ENCODE data around the gene RAX.
"Not testable (repeated sequence)": the region's sequence is repeated elsewhere in the genome, so short reads cannot be mapped to it uniquely, and the experiment has no call there.

RAX gene

DNA sequence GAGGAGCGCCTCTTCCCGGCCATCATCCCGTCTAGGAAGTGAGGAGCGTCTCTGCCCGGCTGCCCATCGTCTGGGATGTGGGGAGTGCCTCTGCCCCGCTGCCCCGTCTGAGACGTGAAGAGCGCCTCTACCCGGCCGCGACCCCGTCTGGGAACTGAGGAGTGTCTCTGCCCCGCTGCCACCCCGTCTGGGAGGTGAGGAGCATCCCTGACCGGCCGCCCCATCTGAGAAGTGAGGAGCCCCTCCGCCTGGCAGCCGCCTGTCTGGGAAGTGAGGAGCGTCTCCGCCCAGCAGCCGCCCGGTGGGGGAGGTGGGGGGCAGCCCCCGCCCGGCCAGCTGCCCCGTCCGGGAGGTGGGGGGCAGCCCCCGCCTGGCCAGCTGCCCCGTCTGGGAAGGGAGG is 17.8 kb downstream of the RAX start:
- H3K27ac ChIP-seq (ENCODE audit: insufficient read depth in 1 of 2, low read depth in 1 of 2, low read length in 2 of 2, poor library complexity in 1 of 2, severe bottlenecking in 2 of 2); H3K4me3 ChIP-seq (ENCODE audit: control insufficient read depth in 1 of 7, extremely low read depth in 1 of 7, insufficient read depth in 4 of 7, low read depth in 2 of 7, low read length in 6 of 7); H3K4me1 ChIP-seq (ENCODE audit: control extremely low read depth in 1 of 4, control insufficient read depth in 4 of 4, insufficient read depth in 4 of 4, low read length in 3 of 4); CTCF ChIA-PET; H3K9me3 ChIP-seq (ENCODE audit: control extremely low read depth in 1 of 5, control insufficient read depth in 4 of 5, insufficient read depth in 2 of 5, low read depth in 1 of 5, low read length in 4 of 5); POLR2A ChIA-PET; DNase-seq; H3K36me3 ChIP-seq (ENCODE audit: control insufficient read depth in 4 of 4, insufficient read depth in 4 of 4, low read length in 3 of 4): not testable (repeated sequence)
- peaks cover 0 to 10% (median 4%) of the 10 kb centered on the region in 5 experiments for H3K27me3 ChIP-seq (replicated peaks in 2 of 5; ENCODE audit: control insufficient read depth in 4 of 5, insufficient read depth in 5 of 5, low read length in 4 of 5)
- WGBS (ENCODE audit: insufficient coverage), result 95% methylated on average over 5 of the region's 30 CpGs

DNA sequence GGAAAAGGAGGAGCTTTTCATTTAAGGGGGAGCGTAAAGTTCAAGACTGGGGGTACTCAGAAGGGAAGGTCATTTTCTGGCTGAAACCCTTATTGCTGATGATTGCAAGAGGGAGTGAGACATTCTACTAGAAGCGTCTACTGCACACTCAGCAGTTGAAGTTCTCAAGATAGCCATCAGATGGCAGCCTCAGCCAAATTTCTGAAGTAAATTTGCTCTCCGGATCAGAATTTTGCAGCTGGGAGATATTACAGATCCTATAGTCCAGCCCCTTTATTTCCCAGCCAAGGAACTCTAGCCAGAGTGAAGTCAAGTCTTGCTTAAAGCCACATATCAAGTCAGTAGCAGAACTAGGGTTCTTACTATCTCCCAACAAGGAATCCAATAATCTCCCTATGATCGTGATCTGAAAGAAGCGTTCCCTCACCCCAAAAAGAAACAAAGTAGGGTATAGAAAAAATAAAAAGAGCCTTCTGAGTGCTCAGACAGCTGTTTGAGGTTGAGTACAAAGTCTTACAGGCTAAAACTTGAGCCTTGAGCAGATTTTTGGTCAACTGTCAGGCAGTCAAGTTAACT is 24.0 kb downstream of the RAX start:
- peak; percentile 66 to 80 (median 73) for DNase-seq

DNA sequence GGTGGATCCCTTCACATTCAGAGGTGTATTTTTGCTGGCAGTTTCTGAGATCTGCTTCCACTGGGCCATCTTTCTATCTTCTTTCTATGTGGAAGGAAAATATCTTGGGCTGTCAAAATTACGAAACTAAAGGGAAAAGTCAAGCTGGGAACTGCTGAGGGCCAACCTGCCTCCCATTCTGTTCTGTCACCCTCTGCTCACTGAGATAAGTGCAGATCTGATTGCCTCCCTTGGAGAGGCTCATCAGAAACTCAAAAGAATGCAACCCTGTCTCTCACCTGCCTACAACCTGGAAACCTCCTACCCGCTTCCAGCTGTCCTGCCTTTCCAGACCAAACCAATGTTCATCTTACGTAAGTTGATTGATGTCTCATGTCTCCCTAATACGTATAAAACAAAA is 26.5 kb downstream of the RAX start:
- H3K27me3 ChIP-seq (replicated peaks in 2 of 5; ENCODE audit: control insufficient read depth in 4 of 5, insufficient read depth in 5 of 5, low read length in 4 of 5), result peaks cover 7 to 30% (median 17%) of the 10 kb centered on the region in 5 experiments
- no peaks in the 10 kb centered on the region for H3K36me3 ChIP-seq (ENCODE audit: control insufficient read depth in 4 of 4, insufficient read depth in 4 of 4, low read length in 3 of 4)
- peaks cover 0 to 1% (median 0%) of the 10 kb centered on the region in 5 experiments for H3K9me3 ChIP-seq (ENCODE audit: control extremely low read depth in 1 of 5, control insufficient read depth in 4 of 5, insufficient read depth in 2 of 5, low read depth in 1 of 5, low read length in 4 of 5)
- POLR2A ChIA-PET, result no interaction called here
- no peaks in the 10 kb centered on the region for H3K4me1 ChIP-seq (ENCODE audit: control extremely low read depth in 1 of 4, control insufficient read depth in 4 of 4, insufficient read depth in 4 of 4, low read length in 3 of 4)
- H3K27ac ChIP-seq (ENCODE audit: insufficient read depth in 1 of 2, low read depth in 1 of 2, low read length in 2 of 2, poor library complexity in 1 of 2, severe bottlenecking in 2 of 2), result no peak overlapping the region
- CTCF ChIA-PET, result interaction anchor here (0.6 to 4.7 kb wide), 2 partner anchors 127 to 156 kb away, joined by 3 to 63 read pairs; no protein-coding TSS in a partner anchor
- no peak for DNase-seq
- 60% methylated on average over 3 of the region's 4 CpGs for WGBS (ENCODE audit: insufficient coverage)
- H3K4me3 ChIP-seq (ENCODE audit: control insufficient read depth in 1 of 7, extremely low read depth in 1 of 7, insufficient read depth in 4 of 7, low read depth in 2 of 7, low read length in 6 of 7), result no peak overlapping the region

More for the DNA sequence above, 24.0 kb downstream of the RAX start:
- Histone ChIP-seq H3K36me3 (ENCODE audit: control insufficient read depth in 4 of 4, insufficient read depth in 4 of 4, low read length in 3 of 4) (no peaks in the 10 kb centered on the region), H3K27ac (ENCODE audit: insufficient read depth in 1 of 2, low read depth in 1 of 2, low read length in 2 of 2, poor library complexity in 1 of 2, severe bottlenecking in 2 of 2) (no peak overlapping the region), H3K27me3 (replicated peaks in 2 of 5; ENCODE audit: control insufficient read depth in 4 of 5, insufficient read depth in 5 of 5, low read length in 4 of 5) (peaks cover 9 to 30% (median 17%) of the 10 kb centered on the region in 5 experiments), H3K4me3 (ENCODE audit: control insufficient read depth in 1 of 7, extremely low read depth in 1 of 7, insufficient read depth in 4 of 7, low read depth in 2 of 7, low read length in 6 of 7) (no peak overlapping the region), H3K9me3 (ENCODE audit: control extremely low read depth in 1 of 5, control insufficient read depth in 4 of 5, insufficient read depth in 2 of 5, low read depth in 1 of 5, low read length in 4 of 5) (peaks cover 0 to 1% (median 0%) of the 10 kb centered on the region in 5 experiments), H3K4me1 (ENCODE audit: control extremely low read depth in 1 of 4, control insufficient read depth in 4 of 4, insufficient read depth in 4 of 4, low read length in 3 of 4) (no peaks in the 10 kb centered on the region)
- 7% methylated on average over 3 of the region's 5 CpGs for WGBS (ENCODE audit: insufficient coverage)
- ChIA-PET CTCF (interaction anchor here (0.6 to 4.7 kb wide), 15 partner anchors 9 to 162 kb away, joined by 3 to 63 read pairs (median 4); partner anchors contain the start of gene RAX), POLR2A (no interaction called here)

DNA sequence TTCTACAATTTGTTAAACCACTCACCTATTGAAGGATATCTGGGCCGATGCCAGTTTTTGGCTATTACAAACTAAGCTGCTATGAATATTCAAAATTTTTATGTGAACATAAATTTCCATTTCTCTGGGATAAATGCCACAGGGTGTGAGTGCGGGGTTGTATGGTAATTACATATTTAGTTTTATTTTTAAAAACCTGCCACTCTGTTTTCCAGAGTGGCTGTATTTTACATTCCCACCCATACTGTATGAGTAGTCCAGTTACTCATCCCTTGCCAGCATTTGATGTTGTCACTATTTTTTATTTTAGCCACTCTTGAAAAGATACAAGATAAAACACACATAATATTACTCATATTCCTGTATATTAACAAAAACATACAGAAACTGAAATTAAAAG is 30.3 kb downstream of the RAX start:
- no peaks in the 10 kb centered on the region for H3K36me3 ChIP-seq (ENCODE audit: control insufficient read depth in 4 of 4, insufficient read depth in 4 of 4, low read length in 3 of 4)
- ChIA-PET POLR2A (no interaction called here), CTCF (no interaction called here)

DNA sequence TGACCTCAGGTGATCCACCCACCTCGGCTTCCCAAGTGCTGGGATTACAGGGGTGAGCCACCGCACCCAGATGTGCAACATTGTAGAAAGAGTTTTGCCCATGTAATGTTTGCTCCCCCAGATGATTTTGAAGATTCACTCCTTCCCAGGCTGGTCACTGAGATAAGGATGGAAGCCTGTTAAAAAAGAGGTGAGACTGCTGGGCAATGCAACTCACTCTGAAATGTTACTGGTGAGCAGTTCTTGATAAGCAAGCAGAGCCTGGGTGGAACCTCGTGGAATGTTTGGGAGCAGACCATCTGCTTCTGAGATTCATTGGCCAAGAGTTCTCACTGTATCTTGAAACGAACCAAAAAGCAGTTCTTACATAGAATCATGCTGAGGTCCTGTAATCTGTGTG is 33.6 kb downstream of the RAX start:
- no peak overlapping the region for H3K27ac ChIP-seq (ENCODE audit: insufficient read depth in 1 of 2, low read depth in 1 of 2, low read length in 2 of 2, poor library complexity in 1 of 2, severe bottlenecking in 2 of 2)
- H3K4me3 ChIP-seq (ENCODE audit: control insufficient read depth in 1 of 7, extremely low read depth in 1 of 7, insufficient read depth in 4 of 7, low read depth in 2 of 7, low read length in 6 of 7), result no peak overlapping the region
- peaks cover 4 to 12% (median 6%) of the 10 kb centered on the region in 5 experiments for H3K27me3 ChIP-seq (replicated peaks in 2 of 5; ENCODE audit: control insufficient read depth in 4 of 5, insufficient read depth in 5 of 5, low read length in 4 of 5)
- ChIA-PET CTCF (interaction anchor here (1.1 kb wide), 1 partner anchor 9 kb away, joined by 3 read pairs; no protein-coding TSS in a partner anchor), POLR2A (no interaction called here)
- 89% methylated on average over 4 of the region's 4 CpGs for WGBS (ENCODE audit: insufficient coverage)
- no peaks in the 10 kb centered on the region for H3K4me1 ChIP-seq (ENCODE audit: control extremely low read depth in 1 of 4, control insufficient read depth in 4 of 4, insufficient read depth in 4 of 4, low read length in 3 of 4)
- DNase-seq, result no peak
- no peaks in the 10 kb centered on the region for H3K9me3 ChIP-seq (ENCODE audit: control extremely low read depth in 1 of 5, control insufficient read depth in 4 of 5, insufficient read depth in 2 of 5, low read depth in 1 of 5, low read length in 4 of 5)
- no peaks in the 10 kb centered on the region for H3K36me3 ChIP-seq (ENCODE audit: control insufficient read depth in 4 of 4, insufficient read depth in 4 of 4, low read length in 3 of 4)

More for the DNA sequence above, 30.3 kb downstream of the RAX start:
- Histone ChIP-seq H3K4me3 (ENCODE audit: control insufficient read depth in 1 of 7, extremely low read depth in 1 of 7, insufficient read depth in 4 of 7, low read depth in 2 of 7, low read length in 6 of 7) (no peak overlapping the region), H3K27ac (ENCODE audit: insufficient read depth in 1 of 2, low read depth in 1 of 2, low read length in 2 of 2, poor library complexity in 1 of 2, severe bottlenecking in 2 of 2) (no peak overlapping the region), H3K4me1 (ENCODE audit: control extremely low read depth in 1 of 4, control insufficient read depth in 4 of 4, insufficient read depth in 4 of 4, low read length in 3 of 4) (no peaks in the 10 kb centered on the region), H3K9me3 (ENCODE audit: control extremely low read depth in 1 of 5, control insufficient read depth in 4 of 5, insufficient read depth in 2 of 5, low read depth in 1 of 5, low read length in 4 of 5) (no peaks in the 10 kb centered on the region), H3K27me3 (replicated peaks in 2 of 5; ENCODE audit: control insufficient read depth in 4 of 5, insufficient read depth in 5 of 5, low read length in 4 of 5) (peaks cover 7 to 28% (median 17%) of the 10 kb centered on the region in 5 experiments)
- no peak for DNase-seq
- WGBS (ENCODE audit: insufficient coverage), result no CpG with 5 or more reads among the region's 2 CpGs

DNA sequence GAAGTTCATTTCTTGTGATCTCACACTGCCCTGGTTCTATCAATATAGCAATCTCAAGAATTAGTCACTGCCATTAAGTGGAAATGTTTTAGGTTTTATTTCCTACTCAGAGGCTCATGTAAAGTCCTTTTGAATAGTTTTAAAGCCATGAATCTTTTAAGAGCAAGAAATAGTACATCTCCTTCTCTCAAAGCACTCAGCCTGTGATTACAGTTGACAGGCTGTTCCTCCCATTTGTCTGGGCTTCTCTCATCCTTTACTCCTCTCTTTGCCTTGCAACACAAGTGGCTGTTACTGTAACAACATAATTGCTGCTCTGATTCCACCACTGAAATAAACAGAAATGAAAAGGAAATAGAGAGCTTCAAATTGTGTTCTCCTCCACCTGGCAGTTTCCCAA is 34.9 kb downstream of the RAX start:
- no peaks in the 10 kb centered on the region for H3K36me3 ChIP-seq (ENCODE audit: control insufficient read depth in 4 of 4, insufficient read depth in 4 of 4, low read length in 3 of 4)
- CTCF ChIA-PET, result interaction anchor here (1.1 kb wide), 1 partner anchor 11 kb away, joined by 3 read pairs; no protein-coding TSS in a partner anchor
- no peaks in the 10 kb centered on the region for H3K4me1 ChIP-seq (ENCODE audit: control extremely low read depth in 1 of 4, control insufficient read depth in 4 of 4, insufficient read depth in 4 of 4, low read length in 3 of 4)
- DNase-seq, result no peak
- H3K4me3 ChIP-seq (ENCODE audit: control insufficient read depth in 1 of 7, extremely low read depth in 1 of 7, insufficient read depth in 4 of 7, low read depth in 2 of 7, low read length in 6 of 7), result no peak overlapping the region
- no peak overlapping the region for H3K27ac ChIP-seq (ENCODE audit: insufficient read depth in 1 of 2, low read depth in 1 of 2, low read length in 2 of 2, poor library complexity in 1 of 2, severe bottlenecking in 2 of 2)
- peaks cover 3 to 7% (median 4%) of the 10 kb centered on the region in 5 experiments for H3K27me3 ChIP-seq (replicated peaks in 2 of 5; ENCODE audit: control insufficient read depth in 4 of 5, insufficient read depth in 5 of 5, low read length in 4 of 5)
- H3K9me3 ChIP-seq (ENCODE audit: control extremely low read depth in 1 of 5, control insufficient read depth in 4 of 5, insufficient read depth in 2 of 5, low read depth in 1 of 5, low read length in 4 of 5), result no peaks in the 10 kb centered on the region
- POLR2A ChIA-PET, result no interaction called here

DNA sequence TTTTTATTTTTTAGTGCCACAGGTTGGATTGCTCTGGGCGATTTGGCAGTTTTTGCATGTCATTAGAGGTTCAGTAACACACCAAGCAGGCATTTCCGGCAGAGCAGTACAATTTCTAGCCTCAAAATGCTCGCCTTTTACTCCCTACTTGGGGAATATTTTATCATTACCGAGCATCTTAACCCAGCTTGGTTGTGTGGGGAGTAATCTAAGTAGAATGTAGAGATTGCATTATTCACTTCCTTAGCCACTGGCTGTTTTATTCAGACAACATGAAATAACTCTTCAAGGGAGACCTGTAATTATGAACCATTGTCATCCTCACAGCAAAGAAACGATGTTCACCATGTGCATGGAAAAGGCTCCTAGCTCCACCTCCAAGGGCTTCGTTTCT is 40.2 kb downstream of the RAX start:
- Histone ChIP-seq H3K4me3 (ENCODE audit: control insufficient read depth in 1 of 7, extremely low read depth in 1 of 7, insufficient read depth in 4 of 7, low read depth in 2 of 7, low read length in 6 of 7) (no peak overlapping the region), H3K36me3 (ENCODE audit: control insufficient read depth in 4 of 4, insufficient read depth in 4 of 4, low read length in 3 of 4) (no peaks in the 10 kb centered on the region), H3K27ac (ENCODE audit: insufficient read depth in 1 of 2, low read depth in 1 of 2, low read length in 2 of 2, poor library complexity in 1 of 2, severe bottlenecking in 2 of 2) (no peak overlapping the region), H3K4me1 (ENCODE audit: control extremely low read depth in 1 of 4, control insufficient read depth in 4 of 4, insufficient read depth in 4 of 4, low read length in 3 of 4) (no peaks in the 10 kb centered on the region), H3K27me3 (replicated peaks in 2 of 5; ENCODE audit: control insufficient read depth in 4 of 5, insufficient read depth in 5 of 5, low read length in 4 of 5) (peaks cover 2 to 26% (median 13%) of the 10 kb centered on the region in 5 experiments), H3K9me3 (ENCODE audit: control extremely low read depth in 1 of 5, control insufficient read depth in 4 of 5, insufficient read depth in 2 of 5, low read depth in 1 of 5, low read length in 4 of 5) (no peaks in the 10 kb centered on the region)
- 92% methylated on average over 3 of the region's 6 CpGs for WGBS (ENCODE audit: insufficient coverage)
- CTCF ChIA-PET, result no interaction called here
- POLR2A ChIA-PET, result no interaction called here
- no peak for DNase-seq

Data from common myeloid progenitor, CD34-positive (primary cell).